A673 (cell line): ENCODE results near the gene SH3RF3. TPM values are rescaled to one million over a fixed set of nuclear protein-coding genes. Genes with fewer than 3 reads are reported as not detected.

ENCODE experiments used
- BruUV-seq: library from RNA; stranded (reverse); fragments of 400-500 nt; replicated peaks from 2 replicates; lab custom pipeline; 2021; lab: Mats Ljungman, UMichigan
- CTCF ChIA-PET: fragments of 300-600 bp; sonication (Branson Sonifier 250); formaldehyde crosslinking; loops from one replicate; lab custom pipeline; 2022; ENCODE audit warnings: antibody characterized with exemption; lab: Charles Lee
- POLR2A ChIA-PET: fragments of 300-600 bp; sonication (Branson Sonifier 250); formaldehyde crosslinking; loops from one replicate; lab custom pipeline; 2022; ENCODE audit warnings: antibody characterized with exemption; ENCODE audit not compliant: low non-redundant PET; lab: Charles Lee
- DNase-seq: peaks from one replicate; pipeline ENCODE4 v3.0.0-alpha.2; 2015; ENCODE audit warnings: low spot score
- H3K27ac ChIP-seq: fragments of 200-600 bp; sonication (generic); 2 replicates; pipeline ENCODE4 v1.5.1; 2016; ENCODE audit warnings: mixed run types, low read depth, mild to moderate bottlenecking, mixed read lengths, antibody characterized with exemption, low read length; ENCODE audit not compliant: poor library complexity, severe bottlenecking
- H3K27me3 ChIP-seq: fragments of 200-600 bp; sonication (generic); replicated peaks from 2 replicates; pipeline ENCODE4 v1.6.1; 2017; ENCODE audit warnings: mixed run types, low read depth, mild to moderate bottlenecking, mixed read lengths, antibody characterized with exemption, low read length; ENCODE audit not compliant: insufficient read depth, poor library complexity
- H3K36me3 ChIP-seq: fragments of 200-600 bp; sonication (generic); 2 replicates; pipeline ENCODE4 v1.6.1; 2016; ENCODE audit warnings: mixed run types, mild to moderate bottlenecking, mixed read lengths, antibody characterized with exemption, low read length; ENCODE audit not compliant: insufficient read depth, poor library complexity, severe bottlenecking
- H3K4me1 ChIP-seq: fragments of 200-600 bp; sonication (generic); 2 replicates; pipeline ENCODE4 v1.6.1; 2017; ENCODE audit warnings: mixed run types, mild to moderate bottlenecking, mixed read lengths, antibody characterized with exemption, low read length; ENCODE audit not compliant: insufficient read depth, poor library complexity, severe bottlenecking
- H3K4me3 ChIP-seq: fragments of 200-600 bp; sonication (generic); 2 replicates; pipeline ENCODE4 v1.5.1; 2016; ENCODE audit warnings: low read depth, mixed run types, mild to moderate bottlenecking, mixed read lengths, low read length; ENCODE audit not compliant: poor library complexity, severe bottlenecking
- H3K9me3 ChIP-seq: fragments of 200-600 bp; sonication (generic); 2 replicates; pipeline ENCODE4 v1.6.1; 2016; ENCODE audit warnings: mixed run types, low read depth, mild to moderate bottlenecking, mixed read lengths, antibody characterized with exemption, low read length; ENCODE audit not compliant: poor library complexity, severe bottlenecking
- CTCF ChIP-seq: fragments of 300-800, 200-600 bp; sonication (generic); conservative IDR thresholded peaks from 2 replicates; pipeline ENCODE4 v1.5.1; 2017; ENCODE audit warnings: low read depth, mild to moderate bottlenecking, antibody characterized with exemption, low read length, moderate library complexity, mixed read lengths
- EZH2 ChIP-seq: fragments of 200-600 bp; sonication (generic); IDR thresholded peaks from 2 replicates; pipeline ENCODE4 v1.6.1; 2017; ENCODE audit warnings: borderline replicate concordance, low read depth, mild to moderate bottlenecking, mixed read lengths, antibody characterized with exemption, low read length; ENCODE audit not compliant: poor library complexity, severe bottlenecking
- intact Hi-C: fragments of 100-400 bp; cut with micrococcal nuclease; formaldehyde crosslinking; loops from one replicate; pipeline ENCODE4 v1.10.0; 2022; ENCODE audit not compliant: unreplicated experiment
- total RNA-seq: library from RNA; stranded (reverse); gene quantifications from 2 replicates; pipeline ENCODE4 v1.2.3, GENCODE V29; 2021

The SH3RF3 gene
- total RNA-seq, 1 experiment from 2014 or later, result 0.15 TPM

GRCh38 chr2:109438146-109438545, 309.1 kb downstream of the SH3RF3 start:
- no peak for TF ChIP-seq EZH2
- TF ChIP-seq CTCF, result no peak
- BruUV-seq, result no TSS peak
- no peaks in the 10 kb centered on the region for H3K36me3 ChIP-seq
- CTCF ChIA-PET, result no interaction called here
- H3K27ac ChIP-seq, result no peak overlapping the region
- no peak for DNase-seq
- no peak overlapping the region for H3K4me3 ChIP-seq
- H3K9me3 ChIP-seq, result peaks cover 13% of the 10 kb centered on the region
- POLR2A ChIA-PET, result no interaction called here
- no peaks in the 10 kb centered on the region for H3K4me1 ChIP-seq
- no peaks in the 10 kb centered on the region for H3K27me3 ChIP-seq
- intact Hi-C loops, result no loop called here

- intact Hi-C loops, result no loop called here
- Histone ChIP-seq H3K9me3 (peaks cover 17% of the 10 kb centered on the region), H3K4me1 (no peaks in the 10 kb centered on the region), H3K36me3 (no peaks in the 10 kb centered on the region), H3K27ac (no peak overlapping the region), H3K4me3 (no peak overlapping the region), H3K27me3 (no peaks in the 10 kb centered on the region)
- ChIA-PET CTCF (no interaction called here), POLR2A (no interaction called here)
- no TSS peak for BruUV-seq
- no peak for DNase-seq
- no peak for TF ChIP-seq EZH2
- TF ChIP-seq CTCF, result no peak
Measured at GRCh38 chr2:109438773-109439389, 309.9 kb downstream of the SH3RF3 start.

- peaks cover 17% of the 10 kb centered on the region for H3K9me3 ChIP-seq
- TF ChIP-seq EZH2 (no peak), CTCF (no peak)
Measured at GRCh38 chr2:109439390-109439786, 310.4 kb downstream of the SH3RF3 start.

More at GRCh38 chr2:109439390-109439786, 310.4 kb downstream of the SH3RF3 start:
- H3K4me1 ChIP-seq, result no peaks in the 10 kb centered on the region
- H3K27me3 ChIP-seq, result no peaks in the 10 kb centered on the region
- no peaks in the 10 kb centered on the region for H3K36me3 ChIP-seq
- intact Hi-C loops, result no loop called here
- POLR2A ChIA-PET, result no interaction called here
- H3K27ac ChIP-seq, result no peak overlapping the region
- CTCF ChIA-PET, result no interaction called here
- no peak overlapping the region for H3K4me3 ChIP-seq
- DNase-seq, result no peak
- no TSS peak for BruUV-seq
